PFSK-1 (cell line): ENCODE results near the gene NRP1.

ENCODE experiments used
- FOXP2 ChIP-seq: optimal IDR thresholded peaks from 2 replicates; pipeline ENCODE3; 2011; ENCODE audit warnings: borderline replicate concordance, control low read depth, inconsistent platforms; ENCODE audit not compliant: insufficient read depth; ENCODE audit errors: extremely low read length, extremely low read depth
- POLR2AphosphoS5 ChIP-seq: IDR thresholded peaks from 2 replicates; pipeline ENCODE4 v1.6.1; 2012; ENCODE audit warnings: low read depth, mild to moderate bottlenecking, control low read depth, low read length, moderate library complexity
- SIN3A ChIP-seq: IDR thresholded peaks from 2 replicates; pipeline ENCODE4 v1.6.1; 2012; ENCODE audit warnings: mild to moderate bottlenecking, low read length, moderate library complexity, borderline replicate concordance; ENCODE audit not compliant: insufficient read depth
- TAF1 ChIP-seq: IDR thresholded peaks from 2 replicates; pipeline ENCODE4 v1.6.1; 2012; ENCODE audit warnings: low read length, control low read depth, borderline replicate concordance; ENCODE audit not compliant: insufficient read depth
- TF ChIP-seq, protein P1 (sequence below), 2 experiments: IDR thresholded peaks; 2 replicates each; pipeline versions ENCODE4 v1.6.1 to v1.8.0; 2011 to 2012; ENCODE audit warnings: low read depth in 2 of 2, low read length in 2 of 2, control low read depth in 1 of 2, inconsistent platforms in 1 of 2, mild to moderate bottlenecking in 1 of 2, moderate library complexity in 1 of 2; ENCODE audit not compliant: insufficient read depth in 1 of 2

Gene NRP1

GRCh38 chr10:33309406-33309805 lies 25.1 kb downstream of the NRP1 start:
- TF ChIP-seq SIN3A (no peak), POLR2AphosphoS5 (no peak), FOXP2 (no peak), TAF1 (no peak)
- TF ChIP-seq, protein P1, sequence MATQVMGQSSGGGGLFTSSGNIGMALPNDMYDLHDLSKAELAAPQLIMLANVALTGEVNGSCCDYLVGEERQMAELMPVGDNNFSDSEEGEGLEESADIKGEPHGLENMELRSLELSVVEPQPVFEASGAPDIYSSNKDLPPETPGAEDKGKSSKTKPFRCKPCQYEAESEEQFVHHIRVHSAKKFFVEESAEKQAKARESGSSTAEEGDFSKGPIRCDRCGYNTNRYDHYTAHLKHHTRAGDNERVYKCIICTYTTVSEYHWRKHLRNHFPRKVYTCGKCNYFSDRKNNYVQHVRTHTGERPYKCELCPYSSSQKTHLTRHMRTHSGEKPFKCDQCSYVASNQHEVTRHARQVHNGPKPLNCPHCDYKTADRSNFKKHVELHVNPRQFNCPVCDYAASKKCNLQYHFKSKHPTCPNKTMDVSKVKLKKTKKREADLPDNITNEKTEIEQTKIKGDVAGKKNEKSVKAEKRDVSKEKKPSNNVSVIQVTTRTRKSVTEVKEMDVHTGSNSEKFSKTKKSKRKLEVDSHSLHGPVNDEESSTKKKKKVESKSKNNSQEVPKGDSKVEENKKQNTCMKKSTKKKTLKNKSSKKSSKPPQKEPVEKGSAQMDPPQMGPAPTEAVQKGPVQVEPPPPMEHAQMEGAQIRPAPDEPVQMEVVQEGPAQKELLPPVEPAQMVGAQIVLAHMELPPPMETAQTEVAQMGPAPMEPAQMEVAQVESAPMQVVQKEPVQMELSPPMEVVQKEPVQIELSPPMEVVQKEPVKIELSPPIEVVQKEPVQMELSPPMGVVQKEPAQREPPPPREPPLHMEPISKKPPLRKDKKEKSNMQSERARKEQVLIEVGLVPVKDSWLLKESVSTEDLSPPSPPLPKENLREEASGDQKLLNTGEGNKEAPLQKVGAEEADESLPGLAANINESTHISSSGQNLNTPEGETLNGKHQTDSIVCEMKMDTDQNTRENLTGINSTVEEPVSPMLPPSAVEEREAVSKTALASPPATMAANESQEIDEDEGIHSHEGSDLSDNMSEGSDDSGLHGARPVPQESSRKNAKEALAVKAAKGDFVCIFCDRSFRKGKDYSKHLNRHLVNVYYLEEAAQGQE (IDR thresholded peaks at IDR 0.05; ENCODE audit: insufficient read depth in 1 of 2, low read depth in 2 of 2, low read length in 2 of 2), result no peak

- TF ChIP-seq, protein P1 (IDR thresholded peaks at IDR 0.05; ENCODE audit: insufficient read depth in 1 of 2, low read depth in 2 of 2, low read length in 2 of 2), result no peak
- TF ChIP-seq POLR2AphosphoS5 (no peak), TAF1 (no peak), SIN3A (no peak), FOXP2 (no peak)
Observed at GRCh38 chr10:33307835-33308234, 26.6 kb downstream of the NRP1 start.

GRCh38 chr10:33306701-33307519 lies 27.6 kb downstream of the NRP1 start:
- TF ChIP-seq SIN3A, result no peak
- TF ChIP-seq, protein P1 (IDR thresholded peaks at IDR 0.05; ENCODE audit: insufficient read depth in 1 of 2, low read depth in 2 of 2, low read length in 2 of 2), result no peak
- no peak for TF ChIP-seq FOXP2
- no peak for TF ChIP-seq TAF1
- no peak for TF ChIP-seq POLR2AphosphoS5

DNA sequence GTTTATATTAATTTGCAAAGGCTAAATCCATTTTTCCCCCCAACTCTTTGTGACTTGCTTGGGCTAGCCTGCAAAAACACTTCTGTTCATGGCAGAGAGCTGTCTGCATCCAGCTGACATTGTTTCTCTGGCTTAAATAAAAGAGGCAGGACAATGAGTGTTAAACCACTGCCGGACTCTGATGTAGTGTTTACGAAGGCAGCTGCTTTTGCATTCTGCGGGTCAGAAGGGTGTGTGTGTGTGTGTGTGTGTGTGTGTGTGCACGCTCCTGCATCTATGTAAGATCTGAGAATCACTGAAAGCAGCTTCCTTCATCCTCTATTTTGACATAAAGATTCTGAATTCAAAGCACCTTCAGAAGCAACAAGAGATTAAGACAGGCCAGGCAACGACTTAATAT lies 28.3 kb downstream of the NRP1 start:
- TF ChIP-seq SIN3A (no peak), POLR2AphosphoS5 (no peak), FOXP2 (no peak), TAF1 (no peak)
- TF ChIP-seq, protein P1 (IDR thresholded peaks at IDR 0.05; ENCODE audit: insufficient read depth in 1 of 2, low read depth in 2 of 2, low read length in 2 of 2), result no peak
